ENCODE results near the gene SLC7A6.
A peak's percentile ranks its signal among the peaks of the same experiment; 100 is the strongest.
"Not testable (repeated sequence)": the region's sequence is repeated elsewhere in the genome, so short reads cannot be mapped to it uniquely, and the experiment has no call there.

The SLC7A6 gene

DNA sequence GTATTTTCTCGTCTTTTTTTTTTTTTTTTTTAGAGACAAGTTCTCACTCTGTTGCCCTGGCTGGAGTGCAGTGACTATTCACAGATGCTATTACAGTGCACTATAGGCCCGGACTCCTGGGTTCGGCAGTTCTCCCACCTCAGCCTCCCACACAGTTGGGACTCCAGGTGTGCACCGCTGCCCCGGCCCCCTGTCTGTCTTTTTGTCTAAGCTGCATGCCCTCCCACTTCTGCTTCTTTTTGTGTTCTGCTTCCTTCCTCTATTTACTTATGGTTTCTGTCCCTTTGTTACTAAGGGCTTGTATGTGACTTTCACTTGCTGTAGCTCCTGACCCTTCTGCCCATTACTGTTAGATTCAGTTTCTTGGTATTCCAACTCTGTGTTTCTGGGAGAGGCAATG is 20.5 kb downstream of the SLC7A6 start:
- DNase-seq = no peak

DNA sequence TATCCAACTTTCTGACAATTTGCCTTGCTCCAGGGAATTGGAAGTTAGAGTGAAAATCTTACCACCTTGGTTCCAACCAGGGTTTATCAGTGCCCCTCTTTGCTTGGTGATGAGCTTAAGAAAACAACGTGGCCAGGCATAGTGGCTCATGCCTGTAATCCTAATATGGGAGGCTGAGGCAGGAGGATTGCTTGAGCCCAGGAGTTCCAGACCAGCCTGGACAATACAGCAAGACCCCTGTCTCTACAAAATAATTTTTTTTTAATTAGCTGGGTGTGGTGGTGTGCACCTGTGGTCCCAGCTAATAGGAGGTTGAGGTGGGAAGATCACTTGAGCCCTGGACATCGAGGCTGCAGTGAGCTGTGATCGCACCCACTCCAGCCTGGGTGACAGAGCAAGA is 21.4 kb downstream of the SLC7A6 start:
- DNase-seq = no peak

DNA sequence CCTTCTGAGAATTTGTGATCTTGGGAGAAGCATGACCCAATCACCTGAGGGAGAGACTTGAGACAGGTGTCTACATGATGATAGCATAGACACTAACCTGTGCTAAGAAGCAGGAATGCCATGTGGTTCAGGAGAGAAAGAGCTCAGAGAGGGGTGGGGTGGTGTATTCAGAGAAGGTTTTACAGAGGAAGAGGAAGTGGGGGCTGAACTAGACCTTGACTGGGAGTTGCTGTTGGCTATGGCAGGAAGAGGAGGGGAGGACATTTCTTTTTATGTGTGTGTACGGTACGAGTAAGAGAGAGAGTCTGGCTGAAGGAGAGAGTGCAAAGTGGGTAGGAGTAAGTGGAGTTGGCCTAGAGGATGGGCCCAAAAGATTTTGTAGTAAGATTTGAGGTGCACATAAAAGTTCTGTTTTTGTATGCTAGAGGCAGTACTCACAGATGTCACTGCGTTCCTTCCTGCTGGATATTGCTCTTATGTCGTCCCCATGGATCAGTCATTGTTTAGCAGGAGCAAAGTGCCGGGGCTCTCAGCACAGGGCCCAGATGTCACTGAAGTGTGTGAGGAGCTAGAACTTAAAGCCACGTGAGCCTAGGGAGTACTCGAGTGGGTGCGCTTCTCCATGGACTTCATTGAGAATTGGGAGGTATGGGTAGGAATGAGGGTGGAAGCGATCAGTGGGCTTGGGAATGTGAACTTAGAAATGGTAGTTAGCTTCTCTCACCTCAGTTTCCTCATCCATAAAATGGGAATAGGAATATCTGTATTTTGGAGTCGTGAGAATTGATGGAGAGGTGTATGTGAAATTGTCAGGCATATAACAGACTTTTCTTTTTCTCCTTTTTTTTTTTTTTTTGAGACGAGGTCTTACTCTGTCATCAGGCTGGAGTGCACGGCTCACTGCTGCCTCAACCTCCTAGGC is 22.1 kb downstream of the SLC7A6 start:
- no peak for DNase-seq

DNA sequence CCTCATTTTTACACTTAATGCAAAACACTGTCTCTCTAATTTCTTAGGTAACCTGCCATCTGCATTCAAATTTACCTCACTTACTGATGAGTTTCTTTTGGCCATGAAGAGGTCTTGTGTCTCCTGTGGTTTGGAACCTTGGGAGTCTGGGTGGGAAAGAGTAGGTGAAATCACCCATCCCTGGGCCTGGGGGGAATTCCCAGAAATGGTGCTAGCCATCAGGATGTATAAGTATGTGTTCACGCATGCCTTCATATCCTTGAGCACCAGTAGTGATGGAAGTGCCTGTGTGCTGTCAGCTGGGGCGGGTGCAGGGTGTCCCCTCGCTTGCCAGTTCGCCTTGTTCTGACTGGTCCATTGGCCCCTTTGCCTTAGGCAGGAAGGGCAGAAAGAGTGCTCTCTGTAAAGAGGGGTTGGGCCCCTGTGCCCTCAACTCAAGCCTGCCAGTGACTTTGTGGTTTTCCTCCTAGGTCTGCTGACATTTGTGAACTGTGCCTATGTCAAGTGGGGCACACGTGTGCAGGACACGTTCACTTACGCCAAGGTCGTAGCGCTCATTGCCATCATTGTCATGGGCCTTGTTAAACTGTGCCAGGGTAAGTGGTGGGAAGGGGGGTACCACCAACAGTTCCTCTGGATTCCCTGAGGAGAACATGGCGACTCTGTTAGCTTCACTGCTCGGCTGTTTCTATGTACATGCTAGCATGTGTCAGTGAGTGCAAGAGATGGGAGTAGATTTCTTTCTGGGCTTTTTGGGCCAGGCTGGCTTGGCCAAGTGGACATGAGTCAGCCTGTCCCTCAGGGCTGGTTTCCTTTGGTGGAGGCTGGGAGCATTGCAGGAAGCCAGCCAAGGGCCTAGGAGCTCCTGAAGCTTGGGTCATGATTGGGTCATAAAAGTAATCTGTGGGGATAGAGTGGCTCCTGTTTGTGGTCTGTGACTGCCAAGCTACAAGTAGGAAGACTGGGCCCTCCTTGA is 23.2 kb downstream of the SLC7A6 start:
- DNase-seq = peak; percentile 77

DNA sequence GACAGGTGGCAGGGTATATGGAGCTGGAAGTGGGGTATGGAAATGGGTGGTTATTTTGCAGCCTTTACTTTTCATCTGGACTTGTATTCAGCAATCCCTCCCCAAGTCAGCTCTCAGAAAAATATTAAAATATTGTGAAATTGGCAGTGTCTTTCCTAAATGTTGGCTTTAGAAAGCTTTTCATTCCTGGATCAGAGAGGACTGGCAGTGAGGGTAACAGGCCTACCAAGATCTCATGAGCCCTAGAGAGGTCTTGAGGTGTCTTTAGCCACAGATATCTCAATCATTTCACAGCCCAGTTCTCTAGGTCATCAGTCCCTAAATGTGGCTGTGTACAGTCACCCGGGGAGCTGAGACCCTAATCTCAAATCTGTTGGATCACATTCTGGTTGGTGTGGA is 23.9 kb downstream of the SLC7A6 start:
- DNase-seq = no peak

DNA sequence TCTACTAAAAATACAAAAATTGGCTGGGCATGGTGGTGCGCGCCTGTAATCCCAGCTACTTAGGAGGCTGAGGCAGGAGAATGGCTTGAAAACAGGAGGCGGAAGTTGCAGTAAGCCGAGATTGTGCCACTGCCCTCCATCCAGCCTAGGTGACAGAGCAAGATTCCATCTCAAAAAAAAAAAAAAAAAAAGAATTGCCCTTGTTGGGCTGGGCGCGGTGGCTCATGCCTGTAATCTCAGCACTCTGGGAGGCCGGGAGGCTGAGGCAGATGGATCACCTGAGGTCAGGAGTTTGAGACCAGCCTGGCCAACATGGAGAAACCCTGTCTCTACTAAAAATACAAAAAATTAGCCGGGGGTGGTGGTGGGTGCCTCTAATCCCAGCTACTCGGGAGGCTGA is 24.5 kb downstream of the SLC7A6 start:
- not testable (repeated sequence) for DNase-seq

DNA sequence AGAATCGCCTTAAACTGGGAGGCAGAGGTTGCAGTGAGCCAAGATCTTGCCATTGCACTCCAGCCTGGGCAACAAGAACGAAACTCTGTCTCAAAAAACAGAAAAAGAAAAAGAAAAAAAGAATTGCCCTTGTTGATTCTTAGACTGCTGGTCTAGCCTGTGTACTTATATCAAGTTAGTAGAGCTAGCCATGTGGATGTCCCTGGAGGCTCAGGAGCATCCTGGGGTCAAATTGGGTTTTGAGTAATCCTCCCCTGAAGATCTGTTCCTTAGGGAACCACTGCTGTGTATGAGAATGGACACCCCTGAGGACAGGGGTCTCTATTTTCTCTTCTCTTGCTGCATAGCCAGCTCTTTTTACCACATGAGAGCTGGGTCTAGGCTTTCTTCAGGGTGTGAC is 24.9 kb downstream of the SLC7A6 start:
- no peak for DNase-seq

DNA sequence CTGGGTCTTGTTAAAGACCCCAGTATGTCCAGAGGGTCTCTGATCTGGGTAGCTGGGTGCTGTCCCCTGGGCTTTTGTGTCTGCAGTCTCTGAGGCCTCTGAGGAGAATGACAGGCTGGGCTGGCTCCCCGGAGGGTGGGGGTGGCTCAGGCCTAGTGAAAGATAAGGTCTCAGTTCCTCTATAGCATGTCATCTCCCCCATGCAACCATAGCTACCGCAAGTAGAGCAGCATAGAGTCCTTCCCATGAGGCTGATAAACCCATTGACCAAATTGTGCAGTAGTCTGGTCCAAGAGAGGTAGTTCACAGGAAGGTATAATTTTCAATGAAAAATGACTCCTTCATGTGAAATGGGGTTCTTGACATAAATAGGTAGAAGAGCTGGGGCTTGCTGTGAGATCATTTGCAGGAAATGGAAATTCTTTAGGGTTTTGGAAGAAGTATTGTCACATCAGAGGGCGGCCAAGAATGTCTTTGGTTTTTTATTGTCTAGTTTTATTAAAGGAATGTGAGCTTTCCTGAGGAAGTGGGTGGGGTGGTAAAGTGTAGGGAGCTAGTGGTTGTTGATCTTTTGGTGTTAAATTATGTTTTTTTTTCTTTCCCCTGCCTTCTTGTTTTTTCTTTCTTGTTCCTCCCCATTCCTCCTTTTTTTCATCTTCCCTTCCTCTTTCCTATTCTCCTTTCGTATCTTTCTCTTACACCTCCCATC is 25.4 kb downstream of the SLC7A6 start:
- no peak for DNase-seq

DNA sequence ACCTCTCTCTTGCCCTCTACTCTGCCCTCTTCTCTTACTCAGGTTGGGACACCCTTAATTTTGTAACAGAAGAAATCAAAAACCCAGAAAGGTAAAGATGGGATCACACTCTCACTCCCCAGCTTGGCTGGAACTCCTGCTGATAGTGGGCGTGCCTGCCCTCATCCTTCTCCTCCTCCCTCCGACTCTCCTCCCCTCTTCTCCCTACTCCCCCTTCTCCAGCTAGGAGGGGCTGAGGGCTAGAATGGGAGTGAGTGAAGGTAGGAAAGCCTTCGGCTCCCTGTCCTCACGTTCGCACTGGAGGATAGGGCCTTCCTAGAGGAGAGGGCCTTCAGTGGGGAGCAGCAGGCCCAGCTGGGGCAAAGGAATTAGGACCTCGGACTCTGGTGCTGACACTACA is 26.1 kb downstream of the SLC7A6 start:
- DNase-seq = no peak

DNA sequence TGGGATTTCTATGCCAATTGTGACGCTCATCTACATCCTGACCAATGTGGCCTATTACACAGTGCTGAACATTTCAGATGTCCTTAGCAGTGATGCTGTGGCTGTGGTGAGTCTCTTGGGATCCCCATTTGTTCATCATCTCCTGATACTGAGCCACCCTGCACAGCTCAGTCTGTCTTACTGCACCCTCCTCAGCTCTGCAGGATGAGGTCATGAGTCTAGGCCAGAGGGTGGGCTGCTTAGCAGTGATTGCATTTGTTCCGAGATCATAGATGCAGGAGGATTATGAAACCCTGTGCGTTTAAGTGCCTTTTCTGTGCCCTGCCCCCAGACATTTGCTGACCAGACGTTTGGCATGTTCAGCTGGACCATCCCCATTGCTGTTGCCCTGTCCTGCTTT is 26.9 kb downstream of the SLC7A6 start:
- DNase-seq = no peak

DNA sequence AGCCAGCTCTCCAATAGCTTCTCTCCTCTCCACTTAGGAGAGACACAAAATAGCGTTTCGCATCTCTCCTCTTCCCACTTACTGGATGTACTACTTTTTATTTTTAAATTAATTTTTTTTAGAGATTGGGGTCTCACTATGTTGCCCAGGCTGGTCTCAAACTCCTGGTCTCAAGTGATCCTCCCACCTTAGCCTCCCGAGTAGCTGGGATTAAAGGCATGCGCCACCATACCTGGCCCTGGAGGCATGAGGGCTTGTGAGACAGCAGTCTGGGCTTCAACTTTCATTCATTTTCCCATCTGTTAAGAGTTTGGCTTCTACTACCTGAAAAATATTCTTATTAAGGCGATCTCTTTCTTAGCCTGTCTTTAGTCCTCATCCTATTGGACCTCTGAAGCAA is 28.1 kb downstream of the SLC7A6 start:
- DNase-seq = no peak

DNA sequence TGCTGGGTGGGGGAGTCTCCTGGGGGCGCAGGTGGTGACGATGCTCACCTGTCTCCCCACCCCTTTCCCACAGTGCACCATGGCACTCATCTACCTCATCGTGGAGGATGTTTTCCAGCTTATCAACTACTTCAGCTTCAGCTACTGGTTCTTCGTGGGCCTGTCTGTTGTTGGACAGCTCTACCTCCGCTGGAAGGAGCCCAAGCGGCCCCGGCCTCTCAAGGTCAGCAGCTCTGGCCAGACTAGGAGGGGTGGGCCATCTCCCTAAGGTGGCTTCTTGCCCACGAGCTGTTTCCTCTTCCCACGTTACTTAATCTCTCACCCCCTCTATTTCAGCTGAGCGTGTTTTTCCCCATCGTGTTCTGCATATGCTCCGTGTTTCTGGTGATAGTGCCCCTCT is 32.0 kb downstream of the SLC7A6 start:
- no peak for DNase-seq

DNA sequence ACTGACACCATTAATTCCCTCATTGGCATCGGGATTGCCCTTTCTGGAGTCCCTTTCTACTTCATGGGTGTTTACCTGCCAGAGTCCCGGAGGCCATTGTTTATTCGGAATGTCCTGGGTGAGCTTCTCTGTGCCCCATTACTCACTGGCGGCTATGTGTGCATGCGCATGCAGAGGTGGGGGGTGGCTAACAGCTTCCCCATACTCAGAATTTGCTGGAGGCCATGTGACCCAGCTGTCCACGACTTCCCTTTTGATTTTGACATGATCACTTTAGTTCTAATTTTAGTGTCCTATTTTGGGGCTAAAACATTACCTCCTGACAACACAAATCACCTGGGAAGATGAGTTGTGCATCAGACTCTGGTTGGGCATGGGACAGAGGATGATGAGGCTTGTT is 32.4 kb downstream of the SLC7A6 start:
- no peak for DNase-seq

DNA sequence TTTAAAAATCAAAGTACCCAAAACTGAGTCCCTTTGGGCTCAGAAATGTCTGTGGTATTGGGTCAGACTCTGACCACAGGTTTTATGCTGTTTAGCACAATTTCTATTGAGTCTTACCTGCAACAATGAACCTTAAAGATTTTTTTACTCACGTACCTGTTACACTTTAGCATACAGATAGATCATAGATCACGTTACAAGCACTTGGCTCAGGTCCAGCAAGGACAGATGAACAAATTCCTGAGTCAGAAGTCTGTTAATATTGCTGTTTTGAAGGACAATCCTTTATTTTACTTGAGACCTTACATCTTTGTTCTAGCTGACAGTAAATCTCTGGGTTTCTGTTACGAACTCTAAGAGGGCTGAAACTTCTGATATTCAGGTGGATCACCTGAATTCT is 33.6 kb downstream of the SLC7A6 start:
- DNase-seq = no peak

DNA sequence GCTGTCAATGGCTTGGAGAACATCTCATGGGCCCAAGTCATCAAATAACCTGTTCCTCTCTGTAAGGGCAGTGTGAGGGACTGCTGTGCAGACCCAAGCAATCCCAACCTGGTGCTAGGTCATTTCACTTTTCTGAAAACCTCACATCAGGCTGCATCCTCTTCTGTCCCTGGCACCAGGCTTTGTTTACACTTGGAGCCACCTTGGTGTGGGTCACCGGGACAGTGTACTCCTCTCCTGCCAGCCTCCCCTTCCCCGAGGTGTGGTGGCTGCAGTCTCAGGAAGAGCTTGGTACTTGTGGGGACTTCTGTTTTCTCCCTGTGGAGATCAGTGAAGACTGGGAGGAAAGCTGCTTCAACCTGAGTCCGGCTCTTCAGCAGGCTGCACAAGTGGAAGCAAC is 34.0 kb downstream of the SLC7A6 start:
- no peak for DNase-seq

DNA sequence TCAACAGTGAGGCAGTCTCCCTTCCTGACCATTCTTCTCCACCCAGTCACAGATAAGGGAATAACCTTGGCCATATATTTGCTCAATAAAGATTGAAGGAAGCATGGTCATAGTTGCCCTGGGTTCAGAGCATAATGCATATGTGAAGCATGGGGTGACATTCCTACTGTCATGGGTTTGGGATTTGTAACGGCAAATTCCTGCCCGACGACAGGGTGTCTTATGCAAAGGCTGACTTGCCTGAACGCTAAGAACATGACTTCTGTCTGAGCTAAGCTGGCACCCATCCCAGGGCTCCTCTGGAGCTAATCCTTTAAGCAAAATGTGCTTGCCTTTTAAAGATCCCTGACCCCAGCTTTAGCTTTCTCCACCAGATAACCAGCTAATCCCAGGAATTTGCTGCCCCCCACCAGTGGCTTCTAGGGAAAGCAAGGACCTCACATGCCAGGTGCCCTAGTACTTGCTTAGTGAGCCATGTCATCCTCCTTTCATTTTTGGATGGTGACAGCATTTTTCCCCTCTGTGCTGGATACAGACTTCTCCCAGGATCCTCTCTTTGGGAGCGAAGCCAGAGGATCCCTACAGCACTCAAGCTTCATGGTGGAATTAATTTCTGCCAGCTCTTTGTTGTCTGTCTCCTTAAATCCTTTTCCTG is 34.7 kb downstream of the SLC7A6 start:
- peak; percentile 64 for DNase-seq

DNA sequence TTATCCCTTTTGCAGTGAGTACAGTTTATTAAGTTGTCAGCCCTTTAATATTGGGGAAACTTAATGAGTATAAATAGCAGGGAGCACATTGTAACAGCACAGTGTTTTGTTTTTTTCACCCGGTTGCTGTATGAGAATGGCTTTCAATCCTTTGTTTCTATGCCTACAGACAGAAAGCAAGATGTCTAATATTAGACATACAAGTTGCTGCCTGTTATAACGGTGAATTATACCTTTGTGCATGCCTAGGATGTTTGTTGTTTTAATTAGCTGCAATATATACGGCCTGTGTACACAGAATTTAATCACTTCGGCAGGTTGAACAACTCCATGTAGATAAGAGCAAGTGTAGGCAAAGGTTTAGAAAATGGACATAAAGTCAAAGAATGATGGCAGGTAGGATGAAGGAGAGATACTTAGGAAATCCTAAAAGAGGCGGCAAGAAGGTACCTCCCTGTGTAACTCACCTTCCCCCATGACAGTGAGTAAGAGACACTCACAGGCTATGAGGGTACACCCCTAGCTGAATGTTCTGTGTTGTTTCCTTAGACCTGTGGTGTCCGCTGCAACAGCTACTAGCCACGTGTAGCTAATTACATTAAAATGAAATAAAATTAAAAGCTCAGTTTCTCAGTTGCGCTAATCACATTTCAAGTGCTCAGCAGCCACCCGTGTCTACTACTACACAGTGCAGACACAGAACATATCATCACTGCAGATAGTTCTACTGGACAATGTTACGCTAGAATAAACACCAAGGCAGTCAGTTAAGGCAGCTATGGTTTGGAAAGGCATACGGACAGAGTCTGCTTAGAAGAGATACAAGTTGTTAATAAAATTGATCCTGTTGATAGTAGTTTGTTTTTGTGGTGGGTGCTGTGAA is 35.5 kb downstream of the SLC7A6 start:
- DNase-seq = no peak

DNA sequence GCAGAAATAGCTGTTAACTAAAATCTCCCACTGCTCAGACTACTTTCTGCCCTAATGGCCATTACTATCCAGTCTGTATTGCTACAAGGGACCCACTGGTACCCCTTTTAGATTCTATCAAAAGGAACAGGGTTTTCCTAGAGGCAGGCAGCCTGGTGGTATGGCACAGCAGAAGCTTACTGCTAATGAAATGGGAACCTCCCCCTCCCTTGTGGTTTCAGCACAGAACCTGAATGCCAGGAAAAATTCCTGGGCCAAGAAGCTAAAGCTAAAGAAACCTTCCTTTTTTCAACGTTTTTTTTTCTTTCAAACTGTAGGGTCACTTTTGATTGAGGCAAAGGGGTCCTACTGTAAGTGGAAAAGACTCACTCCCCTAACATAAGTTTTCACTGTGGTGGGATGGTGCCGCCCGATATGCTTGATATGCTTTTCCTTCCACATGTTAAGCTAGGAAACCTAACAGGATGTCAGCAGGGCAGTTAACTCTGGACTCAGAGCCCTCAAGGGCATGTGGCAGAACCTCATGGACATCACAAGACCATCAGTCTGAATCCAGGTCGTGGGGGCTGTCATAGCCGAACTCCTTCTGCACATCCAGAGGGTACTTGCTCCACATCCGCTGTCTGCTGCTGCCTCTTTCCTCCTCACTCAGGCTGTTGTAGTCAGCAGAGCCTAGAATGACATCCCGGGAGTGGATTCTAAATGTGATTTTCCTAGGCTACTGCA is 36.6 kb downstream of the SLC7A6 start:
- no peak for DNase-seq

DNA sequence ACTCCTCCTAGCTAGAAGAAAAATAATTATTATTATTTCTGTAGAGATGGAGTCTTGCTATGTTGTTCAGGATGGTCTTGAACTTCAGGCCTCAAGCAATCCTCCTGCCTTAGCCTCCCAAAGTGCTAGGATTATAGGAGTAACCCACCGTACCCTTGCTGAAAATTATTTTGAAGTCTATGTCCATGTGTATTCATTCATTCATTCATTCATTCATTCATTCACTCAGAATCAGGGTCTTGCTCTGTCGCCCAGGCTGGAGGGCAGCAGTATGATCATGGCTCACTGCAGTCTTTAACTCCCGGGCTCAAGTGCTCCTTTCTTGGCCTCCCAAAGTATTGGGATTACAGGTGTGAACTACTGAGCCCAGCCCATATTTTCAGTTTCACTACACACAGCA is 42.3 kb downstream of the SLC7A6 start:
- no peak for DNase-seq

DNA sequence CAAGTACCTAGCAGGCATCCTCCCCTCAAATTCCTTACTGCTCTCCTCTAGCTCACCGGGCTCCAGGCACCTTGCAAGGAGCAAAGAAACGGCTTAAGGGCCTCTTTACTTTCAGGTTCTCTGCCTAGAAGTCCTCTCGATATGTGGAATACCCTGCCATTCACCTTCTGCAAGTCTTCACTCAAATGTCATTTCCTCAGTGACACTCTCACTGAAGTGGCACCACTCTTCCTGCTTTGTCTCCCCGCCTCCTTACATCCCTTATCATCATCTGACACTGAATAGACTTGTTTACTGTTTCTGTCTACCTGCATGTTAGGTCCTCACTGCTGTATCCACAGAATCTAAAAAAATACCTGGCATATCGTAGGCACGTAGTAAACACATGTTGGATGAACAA is 45.5 kb downstream of the SLC7A6 start:
- no peak for DNase-seq

DNA sequence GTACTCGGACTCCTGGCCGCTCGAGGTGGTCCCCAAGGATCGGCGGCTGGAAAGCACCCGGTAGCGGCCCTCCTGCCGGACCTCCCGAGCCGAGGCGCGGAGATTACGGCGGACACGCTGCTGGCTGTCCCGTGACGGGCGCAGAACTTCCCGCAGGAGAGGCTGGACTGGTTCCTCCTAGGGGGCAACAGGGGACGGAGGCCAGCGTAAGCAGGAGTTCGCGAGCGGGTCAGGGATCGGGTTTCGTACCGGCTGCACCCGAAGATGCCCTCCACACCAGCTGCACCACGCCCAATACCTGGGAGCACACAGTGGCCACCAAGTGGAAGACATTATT is 46.1 kb downstream of the SLC7A6 start:
- peak; percentile 21 for DNase-seq
